VCaP (cell line): ENCODE measurements around the gene ALKBH8.
A peak's percentile ranks its signal among the peaks of the same experiment; 100 is the strongest.

Experiments used
- H3K27ac ChIP-seq: fragments of 450-650 bp; 2 replicates; pipeline ENCODE4 v1.5.1; 2017
- TF ChIP-seq, protein P1 (sequence below): fragments of 450-650 bp; conservative IDR thresholded peaks from 2 replicates; pipeline ENCODE4 v1.5.1; 2017; ENCODE audit warnings: mild to moderate bottlenecking, moderate library complexity

Gene ALKBH8

DNA sequence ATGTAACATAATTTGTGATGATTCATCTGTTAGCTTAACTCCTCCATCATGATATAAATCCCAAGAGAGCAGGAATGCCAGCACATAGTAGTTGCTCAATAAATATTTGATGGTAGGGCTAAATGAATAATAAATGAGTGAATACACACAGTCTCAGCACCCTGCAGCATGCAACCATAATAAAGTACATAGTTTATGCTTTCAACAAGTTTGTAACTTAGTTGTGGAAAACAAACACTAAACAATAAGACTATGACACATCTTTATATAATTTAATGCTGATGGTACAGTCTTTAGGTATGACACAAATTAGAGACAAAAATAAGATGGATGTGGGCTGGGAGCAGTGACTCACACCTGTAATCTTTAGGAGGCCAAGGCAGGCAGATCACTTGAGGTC is 3.8 kb downstream of the ALKBH8 start:
- TF ChIP-seq, protein P1, sequence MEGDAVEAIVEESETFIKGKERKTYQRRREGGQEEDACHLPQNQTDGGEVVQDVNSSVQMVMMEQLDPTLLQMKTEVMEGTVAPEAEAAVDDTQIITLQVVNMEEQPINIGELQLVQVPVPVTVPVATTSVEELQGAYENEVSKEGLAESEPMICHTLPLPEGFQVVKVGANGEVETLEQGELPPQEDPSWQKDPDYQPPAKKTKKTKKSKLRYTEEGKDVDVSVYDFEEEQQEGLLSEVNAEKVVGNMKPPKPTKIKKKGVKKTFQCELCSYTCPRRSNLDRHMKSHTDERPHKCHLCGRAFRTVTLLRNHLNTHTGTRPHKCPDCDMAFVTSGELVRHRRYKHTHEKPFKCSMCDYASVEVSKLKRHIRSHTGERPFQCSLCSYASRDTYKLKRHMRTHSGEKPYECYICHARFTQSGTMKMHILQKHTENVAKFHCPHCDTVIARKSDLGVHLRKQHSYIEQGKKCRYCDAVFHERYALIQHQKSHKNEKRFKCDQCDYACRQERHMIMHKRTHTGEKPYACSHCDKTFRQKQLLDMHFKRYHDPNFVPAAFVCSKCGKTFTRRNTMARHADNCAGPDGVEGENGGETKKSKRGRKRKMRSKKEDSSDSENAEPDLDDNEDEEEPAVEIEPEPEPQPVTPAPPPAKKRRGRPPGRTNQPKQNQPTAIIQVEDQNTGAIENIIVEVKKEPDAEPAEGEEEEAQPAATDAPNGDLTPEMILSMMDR: no peak
- H3K27ac ChIP-seq: no peak overlapping the region

DNA sequence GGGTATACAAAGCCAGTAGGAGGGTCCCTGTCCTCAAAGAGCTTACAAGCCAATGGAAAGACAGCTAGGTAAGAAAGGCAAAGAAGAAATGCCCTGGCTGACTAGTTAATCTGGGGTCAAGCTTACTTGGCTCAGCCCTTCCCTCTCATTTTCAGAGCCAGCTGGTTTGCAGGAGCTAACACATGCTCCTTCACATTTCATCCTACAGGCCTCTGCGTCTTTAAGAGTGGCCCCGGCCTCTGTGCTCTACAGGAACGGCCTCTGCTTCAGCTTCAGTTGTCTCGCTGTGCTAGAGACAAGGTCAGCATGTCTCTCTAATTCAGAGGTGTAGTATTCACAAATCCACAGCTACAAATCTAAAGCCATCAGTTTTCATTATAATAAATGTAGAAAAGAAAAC is 15.2 kb downstream of the ALKBH8 start:
- no peak overlapping the region for H3K27ac ChIP-seq

DNA sequence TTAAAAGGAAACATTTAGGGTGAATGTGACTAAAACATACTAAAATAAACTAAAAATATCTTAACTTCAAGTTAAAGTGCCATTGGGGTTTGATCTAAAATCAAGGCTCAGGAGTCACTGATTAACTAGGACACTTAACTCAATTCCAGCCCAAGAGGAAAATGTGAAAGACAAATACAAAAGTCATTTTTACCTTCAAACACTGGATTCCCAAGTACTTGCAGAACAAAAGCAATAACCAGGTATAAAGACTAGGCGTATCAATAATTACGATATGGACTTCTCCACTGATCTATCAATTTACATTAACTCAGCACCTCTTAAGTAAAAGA is 15.6 kb downstream of the ALKBH8 start:
- TF ChIP-seq, protein P1: no peak
- H3K27ac ChIP-seq: no peak overlapping the region

More for the DNA sequence above, 15.2 kb downstream of the ALKBH8 start:
- TF ChIP-seq, protein P1: no peak

DNA sequence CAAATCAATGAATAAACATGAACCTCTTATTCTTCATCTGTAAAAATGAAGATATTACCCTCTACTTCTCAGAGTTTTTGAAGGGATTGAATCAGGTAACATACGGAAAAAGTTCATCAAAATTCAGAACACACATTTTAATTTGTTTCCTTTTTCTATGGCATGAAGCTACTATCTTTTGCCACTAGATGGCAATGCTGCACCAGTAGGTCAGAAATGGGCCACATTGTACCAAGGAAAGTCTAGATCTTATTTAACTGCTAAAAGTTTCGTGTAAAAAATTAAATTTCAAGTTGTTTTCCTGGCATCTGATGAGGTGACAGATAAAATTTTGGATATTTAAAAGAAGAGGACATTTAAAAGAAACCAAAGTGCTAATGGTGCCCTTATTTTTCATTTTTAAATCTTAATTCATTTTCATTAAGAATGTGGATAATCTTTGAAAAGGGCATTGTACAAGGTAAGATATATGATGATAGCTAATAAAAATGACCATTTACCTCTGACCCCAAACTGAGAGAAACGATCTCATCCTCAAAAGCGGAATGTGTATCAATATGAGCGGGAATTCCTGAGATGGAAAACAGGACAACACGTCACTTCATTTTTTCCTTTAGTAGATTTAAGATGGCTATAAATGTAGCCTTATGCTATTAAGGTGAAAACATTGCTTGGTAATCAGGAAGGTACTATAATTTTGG is 16.1 kb downstream of the ALKBH8 start:
- TF ChIP-seq, protein P1: peak; percentile 97
- H3K27ac ChIP-seq: no peak overlapping the region

DNA sequence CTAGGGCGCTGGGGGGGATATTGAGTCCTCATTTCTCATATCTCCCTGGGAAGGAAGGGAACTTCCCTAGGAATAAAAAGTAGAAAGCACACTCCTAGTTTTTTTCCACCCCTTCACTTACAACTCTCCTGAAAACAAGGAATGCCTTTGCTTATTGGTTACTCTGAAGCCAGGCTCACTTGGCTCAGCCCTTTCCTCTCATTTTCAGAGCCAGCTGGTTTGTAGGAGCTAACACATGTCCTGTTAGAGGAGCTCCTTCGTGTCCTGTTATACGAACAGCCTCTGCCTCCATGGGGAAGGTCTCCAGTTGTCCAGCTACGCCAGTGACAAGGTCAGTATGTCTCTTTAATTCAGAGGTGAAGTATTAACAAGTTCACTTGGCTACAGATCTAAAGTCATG is 17.6 kb downstream of the ALKBH8 start:
- no peak overlapping the region for H3K27ac ChIP-seq
- TF ChIP-seq, protein P1: no peak

DNA sequence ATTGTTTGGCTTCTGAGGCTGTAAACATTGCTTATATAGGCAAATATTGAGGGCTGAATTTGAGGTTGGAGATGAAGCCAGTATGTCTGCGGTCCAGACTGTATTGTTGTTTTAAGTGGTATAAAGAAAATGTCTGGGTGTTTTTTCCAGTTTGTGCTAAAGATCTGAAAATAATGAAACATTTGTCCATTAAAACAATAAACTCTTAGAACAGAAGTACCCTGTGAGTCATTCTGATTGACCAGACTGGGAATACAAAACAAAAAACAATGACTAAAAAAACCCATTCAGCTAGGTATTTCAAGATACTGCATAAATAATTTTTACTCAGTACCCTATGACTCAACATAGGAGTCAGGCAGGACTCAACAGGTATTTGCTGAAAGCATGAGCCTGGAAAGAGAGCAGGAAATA is 20.4 kb downstream of the ALKBH8 start:
- TF ChIP-seq, protein P1: no peak
- H3K27ac ChIP-seq: no peak overlapping the region

DNA sequence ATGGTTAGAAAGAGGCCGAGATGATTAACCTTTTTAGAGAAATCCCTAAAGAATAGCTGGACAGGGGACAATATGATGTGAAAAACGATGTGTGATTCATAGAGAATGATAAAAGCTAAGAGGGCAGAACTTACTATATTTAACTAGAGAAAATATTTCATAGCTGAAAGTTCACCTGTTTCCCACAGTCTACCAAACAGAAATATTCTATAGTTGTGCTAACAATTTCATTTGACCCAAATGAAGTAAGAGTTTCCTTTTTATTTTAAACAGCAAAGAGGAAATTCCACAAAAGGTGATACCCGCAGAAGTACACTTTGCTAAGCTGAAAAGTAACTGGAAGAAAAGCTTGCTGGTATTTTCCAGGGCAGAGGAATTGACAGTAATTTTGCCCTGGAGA is 26.7 kb downstream of the ALKBH8 start:
- TF ChIP-seq, protein P1: no peak
- H3K27ac ChIP-seq: no peak overlapping the region
